ENCODE measurements around the gene PDK2.

Gene PDK2

DNA sequence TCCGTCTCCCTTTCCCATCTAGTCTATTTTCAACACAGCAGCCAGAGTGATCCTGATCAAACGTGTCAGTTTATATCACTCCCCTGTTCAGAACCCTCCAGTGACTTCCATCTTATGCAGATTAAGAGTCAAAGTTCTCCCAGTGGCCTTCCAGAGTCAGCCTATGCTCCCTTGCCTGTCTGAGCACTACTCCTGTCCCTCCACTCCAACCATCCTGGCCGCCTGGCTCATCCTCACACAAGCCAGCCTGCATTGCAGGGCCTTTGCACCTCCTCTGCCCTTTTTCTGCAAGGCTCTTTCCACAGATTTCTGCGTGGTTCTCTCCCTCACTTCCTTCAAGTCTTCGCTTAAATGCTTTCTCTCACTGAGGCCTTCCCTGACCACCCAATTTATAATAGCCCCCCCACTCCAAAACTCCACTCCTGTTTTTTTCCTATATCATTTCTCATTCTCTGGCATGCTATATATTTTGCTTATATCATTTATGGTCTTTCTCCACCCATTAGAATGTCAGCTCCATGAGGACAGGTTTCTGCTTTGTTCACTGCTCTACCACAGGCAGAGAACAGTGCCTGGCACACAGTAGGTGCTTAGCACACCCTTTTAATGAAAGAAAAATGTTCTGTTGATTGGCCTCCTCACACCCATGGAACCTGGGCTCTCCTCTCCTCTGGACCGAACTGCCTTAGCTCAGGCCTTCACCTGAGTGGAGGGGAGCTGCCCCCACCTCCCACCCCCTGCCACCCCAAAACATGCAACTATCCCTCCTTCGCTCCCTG lies 25.5 kb downstream of the PDK2 start:
- no peak for DNase-seq

DNA sequence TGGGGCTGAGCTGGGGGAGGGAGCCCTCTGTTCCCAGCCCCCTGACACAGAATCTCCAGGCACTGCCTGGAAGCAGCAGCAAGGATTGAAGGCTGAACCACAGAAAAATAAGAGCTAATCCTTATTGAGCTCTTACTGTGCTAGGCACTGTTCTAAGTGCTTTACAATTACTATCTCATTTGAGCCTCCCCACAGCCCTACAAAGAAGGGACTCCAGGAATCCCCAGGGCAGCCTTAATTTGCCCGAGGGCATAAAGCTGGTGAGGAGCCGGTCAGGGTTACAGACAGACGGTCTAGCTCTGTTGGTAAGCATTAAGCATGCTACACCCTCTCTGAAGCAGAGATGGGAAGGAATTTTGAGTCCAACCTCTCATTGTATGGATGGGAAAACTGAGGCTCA lies 27.8 kb downstream of the PDK2 start:
- DNase-seq = no peak

DNA sequence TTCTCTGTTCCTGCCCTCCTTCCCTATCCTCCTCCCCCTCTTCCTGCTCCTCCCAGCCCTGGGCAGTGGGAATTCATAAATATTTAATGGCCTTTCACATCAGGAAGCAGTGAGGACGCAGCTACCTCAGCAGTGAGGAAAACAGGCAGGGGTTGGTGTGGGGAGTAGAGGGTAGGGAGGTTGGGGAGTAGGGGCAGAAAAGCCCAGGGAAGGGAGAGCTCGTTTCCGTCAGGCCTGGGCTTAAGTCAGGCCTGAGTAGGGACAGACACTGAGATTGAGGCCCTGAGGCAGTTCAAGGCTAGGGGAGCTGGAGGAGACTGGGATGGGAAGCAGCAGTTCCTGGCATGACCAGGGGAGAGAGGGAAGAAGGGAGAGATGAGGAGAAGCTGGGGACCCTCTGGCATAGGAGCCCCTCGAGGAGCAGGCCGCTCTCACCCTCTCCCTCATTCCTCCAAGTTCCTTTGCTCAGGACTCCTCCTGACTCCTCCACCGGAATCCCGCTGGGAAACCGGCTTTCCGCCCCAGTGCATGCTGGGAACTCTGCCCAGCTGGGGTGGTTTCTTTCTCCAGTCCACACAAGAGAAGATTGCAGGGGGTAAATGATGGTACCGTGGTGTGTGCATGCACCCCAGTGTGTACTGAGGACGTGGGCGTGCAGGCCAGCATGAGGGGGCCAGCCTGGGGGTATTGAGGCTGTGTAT lies 28.6 kb downstream of the PDK2 start:
- no peak for DNase-seq

DNA sequence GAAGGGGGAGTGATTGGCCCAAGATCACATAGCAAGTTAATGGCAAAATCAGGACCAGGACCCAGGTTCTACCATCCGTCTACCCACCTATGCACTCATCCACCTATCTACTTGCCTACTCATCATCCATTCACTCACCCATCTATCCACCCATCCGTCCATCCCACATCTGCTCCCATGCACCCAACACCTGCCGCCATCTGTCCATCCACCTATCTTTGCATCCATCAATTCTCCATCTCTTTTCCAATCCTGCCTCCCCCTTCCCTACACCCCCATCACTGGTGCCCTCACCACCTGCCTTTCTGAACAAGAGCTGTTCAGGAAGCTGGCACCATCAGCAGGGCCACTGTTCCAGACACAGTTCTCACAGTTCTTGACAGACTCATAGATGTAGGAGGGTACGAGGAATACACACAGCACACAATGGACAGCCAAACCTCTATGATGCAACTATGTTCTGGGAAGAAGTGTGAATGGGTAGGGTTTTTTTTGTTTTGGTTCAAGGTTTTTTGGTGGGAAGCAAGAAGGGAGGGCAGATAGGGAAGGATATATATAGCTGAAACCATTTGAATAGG lies 30.4 kb downstream of the PDK2 start:
- no peak for DNase-seq

DNA sequence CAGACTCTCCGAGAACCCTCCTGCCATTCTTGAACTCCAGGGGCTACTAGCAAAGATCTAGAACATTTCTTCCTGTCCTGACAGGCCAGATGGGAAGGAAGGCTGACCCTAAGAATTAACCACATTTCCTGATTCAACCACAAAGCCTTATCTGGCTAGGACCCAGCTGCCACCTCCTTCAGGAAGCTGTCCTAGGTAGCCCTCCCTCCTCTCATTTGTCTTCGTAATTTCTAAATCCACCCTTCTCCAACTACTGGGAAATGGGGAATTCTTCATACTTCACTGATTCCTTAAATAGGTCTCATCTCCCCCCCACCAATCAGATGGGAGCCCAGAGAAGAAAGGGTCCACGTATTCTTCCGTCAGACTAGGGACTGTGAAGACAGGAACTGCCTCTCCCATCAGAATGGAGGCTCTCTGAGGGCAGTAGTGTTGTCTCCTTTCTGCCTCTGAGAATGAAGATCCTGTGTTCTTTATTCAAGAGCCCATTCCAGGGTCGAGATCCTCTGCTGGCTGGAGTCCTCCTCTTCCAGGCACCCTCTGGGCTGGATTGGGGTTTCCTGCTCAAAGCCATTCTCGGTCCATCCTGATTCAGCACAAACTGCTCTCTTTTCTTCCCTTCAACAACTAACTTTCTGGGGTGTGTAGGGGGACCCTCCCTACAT lies 32.7 kb downstream of the PDK2 start:
- no peak for DNase-seq

DNA sequence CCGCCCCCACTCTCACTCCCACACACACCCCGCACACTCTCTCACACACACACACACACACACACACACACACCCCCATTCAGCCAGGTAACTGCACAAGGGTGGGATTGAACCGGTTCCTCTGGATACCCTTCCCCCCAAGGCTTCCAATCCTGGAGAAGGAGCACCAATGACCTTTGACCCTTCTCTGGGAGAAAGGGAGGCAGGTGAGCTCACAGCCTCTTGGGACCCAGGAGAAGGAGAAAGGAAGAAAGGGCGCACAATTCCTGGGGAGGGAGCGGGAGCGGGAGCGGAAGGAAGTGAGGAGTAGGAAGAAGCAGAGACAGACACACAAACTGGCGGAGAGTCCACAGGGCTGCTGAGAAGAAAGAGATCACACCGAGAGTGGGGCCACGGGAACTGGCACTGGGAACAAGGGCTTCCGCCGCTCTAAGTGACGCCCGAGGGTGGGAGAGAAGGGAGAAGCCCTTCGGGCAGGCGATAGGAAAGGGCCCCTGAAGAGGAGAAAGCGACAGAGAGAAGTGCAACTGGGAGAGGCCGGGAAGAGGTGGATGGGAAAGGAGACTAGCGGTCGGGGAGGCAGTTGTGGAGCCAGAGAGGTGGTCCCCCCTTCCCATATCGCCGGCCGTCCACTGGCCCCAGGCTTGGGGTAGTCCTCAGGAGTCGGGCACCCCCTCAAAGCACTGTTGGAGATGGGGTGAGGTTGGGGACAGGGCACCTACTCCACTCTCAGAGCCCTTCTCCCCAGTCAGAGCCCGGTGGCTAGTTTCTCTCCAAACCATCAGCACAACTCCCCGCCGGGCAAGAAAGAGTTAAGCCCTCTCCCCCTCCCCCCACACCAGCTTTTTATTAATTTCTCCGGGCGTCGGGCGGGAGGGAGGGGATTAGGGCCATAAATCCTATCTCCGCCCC lies 33.5 kb downstream of the PDK2 start:
- no peak for DNase-seq

DNA sequence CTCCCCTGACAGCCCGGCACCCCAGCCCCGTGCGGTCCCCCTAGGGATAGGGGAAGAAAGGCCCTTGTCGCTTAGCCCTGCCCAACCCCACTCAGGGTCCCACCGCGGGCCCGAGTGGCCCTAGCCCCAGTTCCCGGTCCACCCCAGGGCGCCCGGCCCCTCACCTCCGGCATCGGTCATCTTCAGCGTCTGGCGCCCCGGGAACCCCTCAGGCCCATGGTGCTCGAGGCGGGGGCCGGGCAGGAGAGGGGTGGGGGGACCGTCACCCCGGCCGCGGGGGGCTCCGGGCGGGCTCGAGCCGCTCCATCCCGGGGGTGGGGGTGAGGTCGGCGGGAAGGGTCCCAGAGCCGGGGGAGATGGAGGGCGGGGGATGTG lies 34.2 kb downstream of the PDK2 start:
- DNase-seq = no peak

DNA sequence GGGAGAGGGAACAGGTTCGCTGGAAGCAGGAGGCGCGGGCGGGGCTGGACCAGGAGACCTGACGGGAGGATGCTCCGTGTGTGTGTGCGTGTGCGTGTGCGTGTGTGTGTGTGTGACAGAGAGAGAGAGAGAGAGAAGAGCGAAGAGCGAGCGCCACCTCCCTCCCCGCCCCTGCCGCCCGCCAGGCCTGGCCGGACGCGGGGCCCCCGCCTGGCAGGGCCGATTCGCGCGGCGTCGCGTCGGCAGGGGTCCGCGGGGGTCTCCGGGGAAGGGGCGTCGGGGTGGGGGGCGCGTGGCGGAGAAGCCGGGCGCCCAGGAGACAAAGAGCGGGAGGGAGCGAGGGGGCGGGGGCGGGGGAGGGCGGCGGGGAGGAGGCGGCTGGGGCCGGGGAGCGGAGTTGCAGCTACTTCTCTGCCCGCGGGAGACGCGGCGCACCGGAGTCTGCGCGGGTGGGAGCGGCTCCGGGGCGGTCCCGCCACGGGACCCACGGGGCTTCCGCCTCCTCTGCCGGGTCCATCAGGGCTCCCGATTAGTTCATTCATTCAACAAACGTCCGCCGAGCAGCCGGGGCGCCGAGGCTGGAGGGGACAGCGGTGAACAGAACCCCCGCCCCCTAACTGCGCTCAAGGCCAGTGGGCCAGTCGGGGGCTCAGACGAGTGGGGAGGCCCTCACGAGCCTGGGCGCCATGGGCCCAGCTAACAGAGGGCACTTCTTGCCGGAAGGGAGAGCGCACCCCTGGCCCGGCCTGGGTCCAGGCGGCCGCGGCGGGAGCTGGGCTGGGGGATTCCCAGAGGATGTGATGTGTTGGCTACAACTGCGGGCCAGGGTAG lies 34.8 kb downstream of the PDK2 start, which contains the start of gene SAMD14:
Gene SAMD14, minus strand, starts transcription at position 433 of the 831 bp plus-strand sequence. CDS start 5,201 bp downstream, outside the sequence.
- DNase-seq = no peak

DNA sequence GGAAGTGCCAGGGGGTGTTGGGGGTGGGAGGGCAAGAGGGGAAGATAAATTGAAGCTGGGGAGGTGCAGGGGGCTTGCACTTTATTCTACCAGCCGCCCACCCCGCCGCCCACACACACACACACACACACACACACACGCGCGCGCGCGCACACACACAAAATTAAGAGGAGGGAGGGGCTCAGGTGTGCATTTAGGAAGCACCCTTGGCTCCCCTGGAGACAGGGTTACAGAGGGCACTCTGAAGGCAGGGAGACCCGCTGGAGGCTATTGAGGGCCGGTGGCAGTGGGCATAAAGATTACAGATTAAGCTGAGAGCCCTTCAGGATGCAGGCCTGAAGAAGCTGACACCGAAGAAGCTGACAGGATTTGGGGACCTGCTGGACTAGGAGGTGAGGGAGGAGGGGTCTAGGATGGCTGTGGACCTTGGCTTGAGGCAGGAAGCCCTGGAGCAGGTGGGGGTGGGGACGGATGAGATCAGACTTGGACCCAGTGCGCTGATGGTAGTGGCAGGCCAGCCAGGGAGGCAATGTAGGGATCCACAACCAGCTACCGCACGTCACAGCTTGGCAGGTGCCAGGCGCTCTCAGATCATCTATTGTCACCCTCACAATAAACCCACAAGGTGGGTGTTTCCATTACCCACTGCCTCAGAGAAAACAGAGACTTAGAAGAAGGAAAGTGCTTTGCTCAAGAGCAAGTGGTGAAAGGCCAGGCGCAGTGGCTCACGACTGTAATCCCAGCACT lies 35.6 kb downstream of the PDK2 start:
- no peak for DNase-seq

DNA sequence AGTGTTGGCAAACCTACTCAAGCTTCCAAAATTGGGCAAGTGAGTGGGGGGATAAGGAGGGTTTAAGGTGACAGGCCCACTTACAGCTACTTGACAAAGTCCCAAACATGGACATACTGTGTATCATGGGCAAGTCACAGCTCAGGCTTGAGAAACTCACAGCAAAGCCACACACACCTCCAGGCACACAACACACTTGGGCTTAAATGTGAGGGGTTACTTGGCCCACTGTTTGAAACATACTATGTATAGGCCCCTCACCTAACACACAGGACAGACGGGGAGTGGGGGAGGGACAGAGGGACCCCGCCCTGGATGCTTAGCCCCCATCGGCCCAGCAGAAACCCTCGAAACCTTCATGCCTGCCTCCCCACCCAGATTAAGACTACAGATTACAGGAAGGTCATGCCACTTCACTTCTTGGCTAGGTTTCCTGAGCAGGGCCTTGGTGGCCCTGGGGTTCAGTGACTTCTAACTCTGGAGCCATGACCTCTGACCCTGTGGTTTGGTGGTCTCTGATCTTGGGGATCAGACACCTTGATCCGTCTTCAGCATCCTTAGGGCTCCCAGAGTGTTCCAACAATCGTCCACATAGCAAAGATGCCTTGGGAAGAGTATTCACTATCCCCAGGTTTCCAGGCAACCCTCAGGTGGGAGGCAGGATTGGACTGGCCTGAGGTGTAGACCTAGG lies 37.1 kb downstream of the PDK2 start:
- DNase-seq = no peak

DNA sequence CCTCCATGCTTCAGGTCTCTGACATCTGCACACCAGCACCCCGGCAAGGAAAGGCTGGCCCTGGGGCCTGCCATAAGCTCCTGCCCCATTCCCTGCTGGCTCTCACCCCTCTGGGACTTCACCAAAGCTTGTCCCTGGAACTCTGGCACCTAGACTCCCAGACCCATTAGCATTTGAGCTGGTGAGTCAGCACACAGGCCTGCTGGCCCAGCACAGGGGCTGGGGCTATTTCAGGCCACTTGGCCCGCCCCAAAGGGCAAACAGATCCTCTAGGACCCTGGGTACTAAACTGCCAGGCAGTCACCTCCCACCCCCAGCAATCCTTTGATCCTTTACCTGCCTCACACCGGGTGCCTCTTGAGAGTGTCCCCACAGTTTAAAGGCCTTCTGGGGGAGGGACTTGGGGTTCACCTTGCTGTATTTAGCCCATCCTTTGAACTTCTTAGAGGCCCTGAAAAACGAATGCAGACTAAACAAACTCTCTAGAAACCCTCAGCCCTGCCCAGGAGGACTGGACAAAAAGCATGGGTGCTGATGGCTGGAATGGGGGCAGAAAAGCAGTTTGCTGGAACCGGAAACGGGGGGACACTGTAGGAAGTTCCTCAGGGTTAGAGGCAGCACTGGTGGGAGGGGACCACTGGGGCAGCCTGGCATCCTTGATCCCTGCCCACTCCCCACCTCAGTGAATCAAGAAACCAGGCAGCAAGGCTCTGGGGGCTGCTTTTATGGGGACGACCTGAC lies 38.0 kb downstream of the PDK2 start:
- no peak for DNase-seq

DNA sequence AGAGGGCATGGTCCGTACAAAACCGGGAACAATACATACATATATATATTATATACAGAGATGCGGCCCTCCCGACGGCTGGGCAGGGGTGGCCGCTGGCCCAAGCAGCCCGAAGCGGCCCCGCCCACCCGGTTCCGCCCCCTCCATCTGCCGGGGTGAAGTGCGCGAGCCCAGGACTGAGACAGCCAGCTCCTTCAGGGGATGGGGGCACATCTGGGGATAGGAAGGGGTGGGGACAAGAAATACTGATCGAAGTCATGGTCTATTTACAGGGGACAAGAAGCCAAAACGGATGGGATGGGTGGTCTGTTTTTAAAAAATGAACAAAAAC lies 38.6 kb downstream of the PDK2 start:
- DNase-seq = no peak

DNA sequence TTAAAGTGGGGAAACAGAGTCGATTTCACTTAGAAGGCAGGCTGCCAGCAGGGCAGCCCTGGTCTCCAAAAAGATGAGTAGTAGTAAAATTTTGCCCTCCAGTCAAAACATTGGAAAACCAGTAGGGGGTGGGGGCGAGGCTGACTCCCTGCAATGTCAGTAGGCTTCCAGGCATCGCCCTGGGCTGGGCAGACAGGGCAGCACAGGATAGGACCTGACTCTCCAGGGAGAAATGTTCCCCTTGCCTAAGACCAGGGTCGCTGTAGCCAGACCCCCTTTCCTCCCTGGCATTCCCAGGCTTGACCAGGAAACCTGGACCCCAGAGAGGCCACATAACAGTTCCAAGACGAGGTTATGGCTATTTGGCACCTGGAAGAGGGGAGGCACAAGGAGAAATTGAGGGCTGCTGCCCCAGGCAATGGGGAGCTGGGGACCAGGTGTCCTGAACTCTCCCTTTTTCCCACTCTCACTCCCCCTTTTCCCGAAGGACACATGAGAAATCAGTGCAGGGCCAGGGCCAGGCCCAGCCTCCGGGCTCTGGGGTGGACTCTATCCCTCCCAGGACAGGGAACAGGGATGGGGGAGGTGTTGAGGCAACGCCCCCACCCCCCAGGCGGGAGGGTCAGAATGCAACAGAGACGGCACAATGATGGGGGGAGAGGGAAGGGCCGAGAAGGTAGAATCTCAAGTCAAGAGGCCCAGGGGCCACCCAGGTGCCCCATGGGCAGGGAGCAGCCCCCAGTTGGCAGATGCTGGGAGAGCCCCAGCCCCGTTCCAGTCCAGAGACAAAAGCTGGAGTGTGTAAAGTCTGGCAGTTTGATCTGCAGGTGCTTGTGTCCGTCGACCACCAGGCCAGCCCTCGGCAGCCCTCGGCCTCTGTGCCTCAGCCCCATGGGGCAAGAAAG lies 39.3 kb downstream of the PDK2 start:
- DNase-seq = no peak

DNA sequence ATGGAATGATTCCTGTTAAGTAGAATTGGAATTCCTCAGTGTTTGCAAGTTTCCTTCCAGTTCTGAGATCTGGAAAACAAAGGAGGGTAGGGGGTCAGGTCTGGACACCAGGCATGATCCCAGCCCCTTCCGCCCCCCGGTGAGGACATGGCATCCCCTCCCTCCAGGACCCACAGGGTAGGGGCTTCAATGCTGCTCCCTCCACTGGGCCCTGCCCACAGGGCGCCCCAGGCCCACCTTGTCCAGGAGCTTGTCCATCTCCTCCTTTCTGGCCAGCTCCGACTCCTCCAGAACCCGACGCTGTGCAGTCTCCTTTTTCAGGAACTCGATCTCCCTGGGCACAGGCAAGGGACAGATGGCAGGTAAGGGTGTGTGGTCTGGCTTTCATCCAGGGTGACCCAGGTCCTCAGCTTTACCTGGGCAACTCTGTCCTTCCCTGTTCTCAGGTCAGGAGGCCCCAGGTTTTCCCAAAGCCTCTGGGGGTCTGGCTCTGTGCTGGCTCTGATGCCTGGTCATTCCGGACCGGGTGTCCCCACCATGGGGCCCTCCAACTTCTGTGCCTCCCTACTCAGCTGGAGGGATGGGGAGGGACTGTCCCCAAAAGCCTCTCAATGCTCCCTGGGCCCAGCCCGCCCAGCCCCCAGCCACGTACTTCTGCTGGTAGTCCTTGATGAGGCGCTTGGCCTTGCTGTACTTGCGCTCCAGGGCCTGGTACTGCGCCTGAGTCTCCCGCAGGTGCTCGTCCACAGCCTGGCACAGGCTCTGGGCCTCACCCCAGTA lies 40.4 kb downstream of the PDK2 start:
- no peak for DNase-seq

DNA sequence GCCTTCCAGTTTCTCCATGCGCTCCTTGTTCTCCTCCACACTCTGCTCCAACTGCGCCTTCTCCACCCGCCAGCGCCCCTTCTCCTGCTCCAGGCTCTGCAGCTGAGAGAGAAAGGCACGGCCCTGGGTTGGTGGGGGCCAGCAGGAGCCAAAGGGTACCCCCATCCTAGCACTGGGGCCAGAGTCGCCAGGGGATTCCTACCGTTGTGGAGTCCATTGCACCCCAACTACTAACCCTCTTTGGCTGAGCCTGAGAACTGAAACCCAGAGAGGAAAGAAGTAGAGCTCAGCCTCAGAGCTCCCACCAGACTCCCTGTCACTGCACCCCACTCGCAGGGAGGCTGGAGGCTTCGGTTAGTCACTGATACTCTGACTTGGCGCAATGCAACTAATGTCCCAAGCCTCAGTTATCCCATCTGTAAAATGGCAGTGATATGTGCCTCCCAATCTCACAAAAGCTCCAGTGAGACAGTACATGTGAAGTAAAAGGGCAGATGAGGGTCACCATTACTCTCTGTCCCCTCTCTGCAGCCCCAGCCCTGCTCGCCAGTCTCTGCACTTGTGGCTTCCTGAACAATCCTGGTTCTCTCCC lies 41.0 kb downstream of the PDK2 start:
- DNase-seq = no peak

DNA sequence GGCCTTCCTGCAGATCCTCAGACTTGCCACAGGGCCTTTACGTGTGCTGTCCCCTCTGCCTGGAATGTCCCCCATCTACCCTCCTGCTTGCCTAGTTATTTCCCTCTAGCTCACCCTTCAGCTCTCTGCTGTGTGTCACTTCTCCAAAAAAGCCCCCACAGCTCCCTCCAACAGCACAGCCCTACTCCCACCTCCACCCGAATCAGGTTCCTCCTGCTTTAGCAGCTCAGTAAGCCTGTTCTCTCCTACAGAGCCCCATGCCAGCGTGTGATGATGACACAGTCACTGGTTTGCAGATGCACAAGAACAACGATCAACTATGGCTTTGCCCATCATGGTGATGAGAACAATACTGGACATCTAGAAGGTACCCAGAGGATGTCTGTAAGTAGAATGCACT lies 41.9 kb downstream of the PDK2 start:
- no peak for DNase-seq

DNA sequence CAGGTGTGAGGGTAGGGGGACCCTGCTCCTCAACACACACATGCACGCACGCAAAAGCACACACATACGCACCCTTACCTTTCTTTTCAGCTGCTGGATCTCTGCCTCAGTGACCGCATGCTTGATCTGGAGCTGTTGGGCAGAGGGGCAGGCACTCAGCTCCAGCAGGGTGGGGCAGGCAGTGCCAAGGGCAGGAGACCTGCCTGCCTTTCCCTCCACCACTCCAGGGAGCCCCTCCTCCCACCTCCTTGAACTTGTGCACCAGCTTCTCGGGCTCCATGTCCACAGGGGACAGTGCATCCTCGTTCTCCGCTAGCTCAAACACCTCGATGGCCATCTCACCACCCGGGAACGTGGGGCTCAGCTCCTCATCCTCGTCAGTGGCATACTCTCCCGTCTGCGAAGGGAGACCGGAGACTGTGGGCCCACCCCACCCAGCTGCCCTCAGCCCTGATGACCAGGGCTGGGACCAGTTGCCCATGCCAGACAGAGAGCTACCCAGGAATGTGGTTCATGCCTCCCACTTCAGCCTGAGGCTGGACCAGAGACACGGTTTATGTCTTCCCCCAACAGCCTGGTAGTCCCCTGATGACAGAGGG lies 44.1 kb downstream of the PDK2 start:
- DNase-seq = no peak

All from activated T-cell treated with anti-CD3 and anti-CD28 coated beads for 4 hours (primary cell).